Ishikawa (cell line): ENCODE measurements around the gene RNF187.
A peak's percentile ranks its signal among the peaks of the same experiment; 100 is the strongest.

Source experiments
- CEBPB ChIP-seq: IDR thresholded peaks from 2 replicates; pipeline ENCODE4 v1.6.1; 2012
- CREB1 ChIP-seq: IDR thresholded peaks from 2 replicates; pipeline ENCODE4 v1.6.1; 2012; ENCODE audit warnings: low read depth
- EGR1 ChIP-seq: IDR thresholded peaks from 2 replicates; pipeline ENCODE4 v1.6.1; 2012
- EP300 ChIP-seq: IDR thresholded peaks from 2 replicates; pipeline ENCODE4 v1.6.1; 2012; ENCODE audit warnings: borderline replicate concordance
- FOXM1 ChIP-seq: IDR thresholded peaks from 2 replicates; pipeline ENCODE4 v1.6.1; 2012; ENCODE audit warnings: low read depth, borderline replicate concordance
- MAX ChIP-seq: IDR thresholded peaks from 2 replicates; pipeline ENCODE4 v1.6.1; 2012
- NFIC ChIP-seq: IDR thresholded peaks from 2 replicates; pipeline ENCODE4 v1.6.1; 2012
- RAD21 ChIP-seq: IDR thresholded peaks from 2 replicates; pipeline ENCODE4 v1.6.1; 2012; ENCODE audit warnings: low read depth
- REST ChIP-seq: IDR thresholded peaks from 2 replicates; pipeline ENCODE4 v1.6.1; 2012; ENCODE audit warnings: low read depth, mild to moderate bottlenecking
- TAF1 ChIP-seq: IDR thresholded peaks from 2 replicates; pipeline ENCODE4 v1.6.1; 2012; ENCODE audit warnings: low read depth, mild to moderate bottlenecking
- TCF12 ChIP-seq: IDR thresholded peaks from 2 replicates; pipeline ENCODE4 v1.6.1; 2012; ENCODE audit warnings: low read depth
- TEAD4 ChIP-seq: IDR thresholded peaks from 2 replicates; pipeline ENCODE4 v1.6.1; 2012
- USF1 ChIP-seq: IDR thresholded peaks from 2 replicates; pipeline ENCODE4 v1.6.1; 2012
- YY1 ChIP-seq: IDR thresholded peaks from 2 replicates; pipeline ENCODE4 v1.6.1; 2012; ENCODE audit warnings: low read depth
- ZBTB7A ChIP-seq: IDR thresholded peaks from 2 replicates; pipeline ENCODE4 v1.6.1; 2012; ENCODE audit warnings: low read depth

RNF187 gene

GRCh38 chr1:228488125-228488817 is 1.1 kb downstream of the RNF187 start:
- TF ChIP-seq FOXM1 = no peak
- no peak for TF ChIP-seq REST
- TF ChIP-seq YY1 = no peak
- TF ChIP-seq RAD21 = no peak
- no peak for TF ChIP-seq MAX
- no peak for TF ChIP-seq USF1
- TF ChIP-seq TCF12 = no peak
- TF ChIP-seq CREB1 = no peak
- no peak for TF ChIP-seq CEBPB
- TF ChIP-seq EGR1 = no peak
- no peak for TF ChIP-seq EP300
- TF ChIP-seq TEAD4 = no peak
- no peak for TF ChIP-seq ZBTB7A

- no peak for TF ChIP-seq YY1
- no peak for TF ChIP-seq MAX
- TF ChIP-seq ZBTB7A = no peak
- no peak for TF ChIP-seq CEBPB
- TF ChIP-seq RAD21 = no peak
- TF ChIP-seq USF1 = no peak
- TF ChIP-seq NFIC = no peak
- no peak for TF ChIP-seq EGR1
- no peak for TF ChIP-seq REST
- no peak for TF ChIP-seq FOXM1
- TF ChIP-seq TAF1 = no peak
- TF ChIP-seq TCF12 = no peak
- TF ChIP-seq CREB1 = no peak
- no peak for TF ChIP-seq EP300
Measured at GRCh38 chr1:228488818-228489674, 1.9 kb downstream of the RNF187 start.

- no peak for TF ChIP-seq CREB1
- no peak; the same call in 1 of the 2 replicates for TF ChIP-seq EP300
- TF ChIP-seq EGR1 = no peak
- TF ChIP-seq TAF1 = no peak
- peak; percentile 6; the same call in 1 of the 2 replicates for TF ChIP-seq USF1
- no peak for TF ChIP-seq RAD21
- TF ChIP-seq TCF12 = no peak; the same call in 1 of the 2 replicates
- TF ChIP-seq MAX = no peak
- 0 out of 2 replicates have a peak, but pooled peaks have one; percentile 38 for TF ChIP-seq NFIC
- no peak for TF ChIP-seq YY1
- TF ChIP-seq TEAD4 = no peak
- TF ChIP-seq FOXM1 = no peak
- no peak for TF ChIP-seq ZBTB7A
- peak; percentile 58 for TF ChIP-seq CEBPB
- no peak for TF ChIP-seq REST
Measured at GRCh38 chr1:228490120-228491078, 3.2 kb downstream of the RNF187 start.
